HG03558 (cell line): ENCODE measurements around the gene PRDM16.

ENCODE experiments used
- ATAC-seq: cut with Tn5 transposase; IDR thresholded peaks from one replicate; pipeline ENCODE4 v1.9.1; 2021; ENCODE audit warnings: moderate number of reproducible peaks; ENCODE audit not compliant: unreplicated experiment; ENCODE audit errors: extremely low read depth

The PRDM16 gene

GRCh38 chr1:3169665-3170356, 100.8 kb downstream of the PRDM16 start:
- no peak for ATAC-seq

DNA sequence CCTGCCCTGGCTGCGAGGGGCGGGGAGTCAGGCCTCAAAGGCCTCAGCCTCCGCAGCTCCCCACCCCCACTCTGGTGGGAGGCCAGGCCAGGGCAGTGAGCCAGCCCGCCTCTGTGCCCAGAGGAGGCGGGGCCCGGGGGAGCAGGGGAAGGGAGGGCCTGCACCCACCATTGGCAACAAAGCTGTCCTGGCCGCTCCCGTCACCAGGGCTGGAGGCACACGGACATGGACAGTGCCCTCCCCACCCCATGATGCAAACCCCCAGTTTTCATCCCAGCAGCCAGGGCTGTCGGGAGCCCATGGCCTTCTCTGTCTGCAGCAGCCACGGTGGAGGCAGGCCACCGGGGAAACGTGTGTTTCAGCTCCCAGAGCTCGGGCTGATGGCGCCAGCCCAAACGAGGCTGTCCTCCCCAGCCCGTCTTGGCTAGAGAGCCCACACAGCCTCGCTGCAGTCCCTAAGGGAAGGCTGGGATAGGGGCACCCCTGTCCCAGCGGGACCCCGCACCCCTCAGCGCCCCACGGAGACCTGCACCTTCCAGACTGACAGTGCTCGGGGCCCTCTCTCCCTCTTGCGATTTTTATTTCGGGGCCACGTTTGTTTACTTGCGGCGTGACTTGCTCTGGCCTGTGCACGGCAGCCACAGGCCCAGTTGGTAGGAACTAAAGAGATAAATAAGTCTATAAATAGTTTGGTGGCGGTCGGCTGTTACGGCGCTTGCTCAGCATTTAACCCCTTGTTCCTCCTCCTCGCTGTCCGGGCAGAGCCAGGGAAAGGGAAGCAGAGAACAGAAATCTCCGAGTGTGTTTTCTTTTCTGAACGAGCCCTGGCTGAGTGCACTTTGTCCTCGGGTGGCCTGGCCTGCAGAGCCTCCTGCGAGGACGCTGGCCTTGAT, 101.8 kb downstream of the PRDM16 start:
- ATAC-seq = no peak

DNA sequence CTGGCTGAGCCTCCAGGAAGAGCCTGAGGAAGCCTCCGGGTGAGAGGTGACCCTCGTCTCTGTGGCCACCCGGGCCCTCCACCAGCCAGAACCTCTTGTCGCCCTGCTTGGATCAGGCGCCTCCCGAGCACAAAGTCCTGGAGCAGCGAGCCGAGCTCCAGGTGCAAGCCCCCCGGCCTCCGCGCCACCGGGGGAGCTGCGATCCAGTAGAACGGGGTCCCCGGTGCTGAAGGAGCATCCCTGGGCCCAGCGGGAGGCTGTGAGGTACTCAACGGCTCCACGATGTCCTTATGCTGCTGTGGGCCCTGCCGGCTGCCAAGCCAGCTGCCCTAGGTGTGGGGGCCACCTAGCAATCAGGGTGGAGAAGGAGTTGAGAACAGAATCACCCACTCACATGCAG, 102.8 kb downstream of the PRDM16 start:
- no peak for ATAC-seq

- no peak for ATAC-seq
Measured at GRCh38 chr1:3172431-3173380, 103.7 kb downstream of the PRDM16 start.

DNA sequence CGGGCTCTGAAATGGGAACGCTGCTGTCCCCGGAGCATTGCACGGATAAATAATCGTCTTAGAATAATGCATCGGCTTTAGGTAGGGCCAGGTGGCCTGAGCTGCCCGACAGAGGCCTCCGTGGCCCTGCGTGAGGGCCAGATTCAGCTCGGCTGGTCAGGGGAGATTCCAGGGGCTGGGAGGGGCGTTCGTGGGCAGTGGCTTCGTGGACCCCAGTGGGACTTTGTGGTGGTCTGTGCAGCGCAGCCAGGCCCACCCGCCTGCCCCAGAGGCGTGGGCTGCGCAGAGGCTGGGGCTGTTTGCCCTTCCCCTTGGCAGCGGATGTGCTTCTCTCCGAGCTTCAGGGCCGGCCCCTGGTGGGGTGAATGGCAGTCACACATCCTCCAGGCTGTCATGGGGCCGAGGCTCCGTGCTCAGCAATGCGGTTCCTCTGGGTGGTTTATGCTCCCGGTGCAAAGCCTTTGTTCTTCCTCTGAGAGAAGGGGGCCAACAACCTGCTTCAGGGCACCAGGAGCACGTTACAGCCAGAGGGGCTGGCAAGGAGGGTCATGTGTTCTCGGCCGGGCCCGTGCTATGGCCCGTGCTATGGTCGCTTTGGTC, 104.5 kb downstream of the PRDM16 start:
- no peak for ATAC-seq

DNA sequence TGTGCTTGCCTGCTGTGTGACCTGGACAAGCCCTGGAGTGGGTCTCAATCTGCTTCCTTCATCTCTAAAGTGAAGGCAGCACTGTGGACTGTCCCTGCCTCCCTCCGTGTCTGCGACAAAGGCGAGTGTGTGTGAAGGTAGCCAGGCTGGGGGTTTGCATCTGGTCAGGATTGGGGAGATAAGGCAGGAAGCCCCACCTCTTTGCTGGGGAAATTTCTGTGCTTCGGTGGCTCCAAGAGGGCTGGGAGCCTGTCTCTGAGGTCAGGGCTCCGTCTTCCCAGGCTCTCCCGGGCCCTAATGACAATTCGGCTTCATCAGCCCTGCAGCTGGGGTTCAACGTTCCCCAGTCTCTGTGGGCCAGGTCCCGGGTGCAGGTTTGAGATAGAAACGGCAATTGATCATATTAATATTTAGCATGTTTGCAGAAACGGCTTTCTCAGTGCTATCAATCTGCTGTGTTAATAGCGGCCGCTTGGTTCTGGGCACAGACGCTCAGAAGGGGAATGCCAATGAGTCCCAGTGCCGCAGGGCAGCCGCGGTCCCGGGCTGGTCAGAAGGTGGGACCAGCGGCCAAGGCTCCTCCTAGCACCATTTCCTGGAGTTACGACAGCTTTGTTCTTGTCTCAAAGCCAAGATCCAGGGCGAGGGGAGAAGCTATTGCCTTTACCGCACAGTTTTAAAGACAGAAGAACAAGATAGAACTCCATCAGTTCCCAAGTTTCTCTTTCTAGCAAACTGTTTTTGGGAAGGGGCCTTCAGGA, 105.7 kb downstream of the PRDM16 start:
- ATAC-seq = no peak

GRCh38 chr1:3175486-3175885, 106.5 kb downstream of the PRDM16 start:
- no peak for ATAC-seq

- ATAC-seq = no peak
Measured at GRCh38 chr1:3176028-3176427, 107.0 kb downstream of the PRDM16 start.

DNA sequence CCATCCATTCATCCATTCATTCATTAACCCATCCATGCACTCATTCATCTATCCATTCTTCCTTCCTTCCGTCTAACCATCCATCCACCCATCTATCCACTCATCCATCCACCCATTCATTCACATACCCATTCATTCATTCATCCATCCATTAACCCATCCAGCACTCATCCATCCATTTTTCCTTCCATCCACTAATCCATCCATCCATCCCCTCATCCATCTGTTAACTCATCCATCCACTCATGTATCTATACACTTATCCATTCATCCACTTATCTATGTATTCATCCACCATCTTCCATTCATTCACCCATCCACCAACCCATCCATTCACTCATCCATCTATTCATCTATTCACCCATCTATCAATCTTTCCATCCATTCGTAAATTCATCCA, 107.8 kb downstream of the PRDM16 start:
- ATAC-seq = no peak

DNA sequence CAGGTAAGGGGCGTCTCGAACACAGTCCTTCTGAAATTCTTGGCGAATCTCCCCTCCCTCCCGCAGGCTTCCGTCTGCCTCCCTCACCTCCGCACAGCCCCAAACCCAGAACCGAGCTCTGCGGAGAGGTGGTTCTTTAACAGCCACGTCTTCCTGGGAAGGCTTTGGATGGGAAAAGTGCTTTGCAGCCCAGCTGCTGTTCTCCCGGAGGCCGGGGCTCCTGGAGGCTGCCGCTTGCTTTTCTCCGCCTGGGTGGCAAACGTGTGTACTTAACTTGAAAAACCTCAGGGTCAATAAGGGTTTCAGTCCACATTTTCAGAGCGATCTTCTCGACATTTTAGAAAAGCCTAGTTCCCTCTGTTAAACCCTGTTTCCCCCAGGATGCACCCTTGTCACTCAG, 109.3 kb downstream of the PRDM16 start:
- ATAC-seq = no peak

DNA sequence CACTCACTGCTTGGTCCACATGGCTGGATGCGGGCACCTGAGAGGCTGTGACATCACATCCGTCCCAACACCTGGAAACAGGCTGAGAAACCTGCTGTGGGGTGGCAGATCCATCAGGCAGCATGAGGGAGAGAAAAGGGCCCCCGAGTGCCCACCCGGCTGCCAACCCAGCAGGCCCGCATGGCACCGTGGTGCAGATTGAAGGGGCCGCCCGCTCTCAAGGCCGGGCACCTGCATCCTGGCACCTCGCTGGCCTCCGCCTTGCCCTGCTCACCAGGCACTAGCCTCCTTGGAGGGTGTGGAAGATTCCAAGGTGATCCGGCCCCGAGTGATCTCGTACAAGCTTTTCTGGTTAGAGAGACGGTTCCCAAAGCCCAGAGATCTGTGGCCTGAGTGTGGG, 110.5 kb downstream of the PRDM16 start:
- no peak for ATAC-seq

DNA sequence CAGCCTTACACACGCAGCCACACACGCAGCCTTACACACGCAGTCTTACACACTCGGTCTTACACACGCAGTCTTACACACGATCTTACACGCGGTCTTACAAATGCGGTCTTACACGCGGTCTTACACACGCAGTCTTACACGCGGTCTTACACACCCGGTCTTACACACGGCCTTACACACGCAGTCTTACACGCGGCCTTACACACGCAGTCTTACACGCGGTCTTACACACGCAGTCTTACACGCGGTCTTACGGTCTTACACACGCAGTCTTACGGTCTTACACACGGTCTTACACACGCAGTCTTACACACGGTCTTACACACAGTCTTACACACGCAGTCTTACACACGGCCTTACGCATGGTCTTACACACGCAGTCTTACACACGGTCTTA, 111.9 kb downstream of the PRDM16 start:
- no peak for ATAC-seq

DNA sequence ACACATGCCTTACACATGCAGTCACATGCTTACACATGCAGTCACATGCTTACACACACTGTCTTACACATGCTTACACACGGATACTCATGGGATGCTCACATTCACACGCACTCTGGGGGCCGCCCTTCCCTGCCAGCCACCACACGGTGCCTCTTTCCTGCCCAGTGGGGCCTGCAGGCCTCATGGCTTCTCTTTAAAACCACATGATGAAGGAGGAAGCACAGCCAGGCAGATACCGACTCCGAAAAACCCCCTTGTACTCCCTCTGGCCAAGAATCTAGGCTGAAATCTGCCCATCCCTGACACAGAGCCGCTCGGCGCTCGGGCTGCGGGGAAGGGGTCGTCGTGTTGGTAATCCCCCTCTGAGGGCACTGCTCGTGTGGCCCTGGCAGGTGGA, 113.0 kb downstream of the PRDM16 start:
- no peak for ATAC-seq

DNA sequence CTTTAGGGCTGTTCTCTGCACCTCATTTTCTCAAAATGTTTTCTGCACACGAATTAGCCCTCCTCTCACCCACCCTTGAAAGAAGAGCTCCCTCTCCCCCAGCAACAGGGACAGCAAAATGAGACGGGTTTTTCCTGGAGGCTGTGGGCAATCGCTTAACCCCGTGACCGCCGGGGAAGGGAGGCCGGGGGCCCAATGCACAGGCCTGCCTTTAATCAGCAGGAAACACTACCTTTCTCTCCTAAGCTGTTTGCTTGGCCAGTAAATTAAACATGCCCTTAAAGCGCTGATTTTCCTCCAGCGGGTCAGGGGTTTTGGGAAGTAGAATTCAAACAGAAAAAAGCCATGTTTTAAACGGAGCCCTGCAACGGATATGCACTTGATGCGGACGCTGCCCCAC, 114.4 kb downstream of the PRDM16 start:
- no peak for ATAC-seq

DNA sequence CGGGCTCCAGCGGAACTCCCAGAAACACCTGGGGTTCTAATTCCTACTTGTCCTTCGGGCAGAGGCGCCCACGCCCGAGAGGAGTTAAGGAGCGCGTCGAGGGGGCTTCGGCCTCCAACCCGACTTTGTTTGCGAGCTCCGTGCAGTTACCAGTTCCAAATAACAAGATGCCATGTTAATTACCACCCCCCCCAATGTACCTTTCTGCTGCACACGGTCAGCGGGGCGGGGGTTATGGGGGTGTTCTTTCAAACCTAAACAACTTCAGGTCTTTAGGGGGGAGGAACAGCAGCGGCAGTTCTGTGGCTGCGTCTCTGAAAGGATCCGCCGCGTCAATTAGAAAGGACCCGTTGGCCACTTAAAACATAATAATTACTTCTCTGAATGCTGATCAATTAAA, 114.8 kb downstream of the PRDM16 start:
- no peak for ATAC-seq

- no peak for ATAC-seq
Measured at GRCh38 chr1:3184666-3185065, 115.7 kb downstream of the PRDM16 start.

DNA sequence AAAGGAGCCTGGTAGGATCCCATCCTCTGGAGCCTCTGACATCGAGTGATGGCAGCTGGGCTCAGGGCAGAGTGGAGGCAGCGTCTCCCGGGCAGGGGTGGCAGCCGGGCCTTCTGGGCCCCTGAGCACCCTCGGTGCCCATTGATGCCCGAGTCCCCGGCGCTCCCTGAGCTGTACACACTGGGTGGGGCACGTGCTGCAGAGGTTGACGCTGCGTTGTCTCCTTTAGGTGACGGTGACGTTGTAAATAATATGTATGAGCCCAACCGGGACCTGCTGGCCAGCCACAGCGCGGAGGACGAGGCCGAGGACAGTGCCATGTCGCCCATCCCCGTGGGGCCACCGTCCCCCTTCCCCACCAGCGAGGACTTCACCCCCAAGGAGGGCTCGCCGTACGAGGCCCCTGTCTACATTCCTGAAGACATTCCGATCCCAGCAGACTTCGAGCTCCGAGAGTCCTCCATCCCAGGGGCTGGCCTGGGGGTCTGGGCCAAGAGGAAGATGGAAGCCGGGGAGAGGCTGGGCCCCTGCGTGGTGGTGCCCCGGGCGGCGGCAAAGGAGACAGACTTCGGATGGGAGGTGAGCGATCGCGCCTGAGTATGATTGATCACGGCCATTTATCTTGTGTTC, 117.0 kb downstream of the PRDM16 start:
- no peak for ATAC-seq

- no peak for ATAC-seq
Measured at GRCh38 chr1:3186526-3186921, 117.5 kb downstream of the PRDM16 start.
